GM12865 (cell line): ENCODE results near the gene B3GNT7.
"Not testable (repeated sequence)": the region's sequence is repeated elsewhere in the genome, so short reads cannot be mapped to it uniquely, and the experiment has no call there.

Experiments used
- DNase-seq: peaks from one replicate; pipeline ENCODE4 v3.0.0; 2010; ENCODE audit warnings: low read depth
- H3K4me3 ChIP-seq: 2 replicates; pipeline ENCODE4 v1.5.1; 2011; ENCODE audit warnings: mild to moderate bottlenecking, low read depth, low read length, control low read depth
- CTCF ChIP-seq: IDR thresholded peaks from 2 replicates; pipeline ENCODE4 v1.5.1; 2011; ENCODE audit warnings: low read length, control low read depth, low read depth, inconsistent platforms; ENCODE audit not compliant: insufficient read depth; ENCODE audit errors: missing control alignments

The B3GNT7 gene

DNA sequence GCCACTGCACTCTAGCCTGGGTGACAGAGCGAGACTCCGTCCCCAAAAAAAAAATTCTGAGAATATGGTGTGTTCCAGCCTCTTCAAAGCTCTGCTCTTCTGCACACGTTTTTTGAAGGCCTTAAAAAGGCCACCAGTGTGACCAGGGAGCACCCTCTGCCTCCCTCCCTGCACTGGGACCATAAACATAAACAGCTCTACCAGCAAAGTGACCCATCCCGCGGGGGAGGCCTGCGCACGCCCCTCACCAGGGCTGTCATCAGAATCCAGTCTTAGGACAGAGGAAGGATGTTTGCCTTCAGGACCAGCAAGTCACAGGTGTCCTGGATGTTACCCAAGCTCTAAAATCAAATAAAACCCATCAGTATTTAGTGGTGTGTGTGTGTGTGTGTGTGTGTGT lies 23.2 kb upstream of the B3GNT7 start:
- no peak overlapping the region for H3K4me3 ChIP-seq
- no peak for TF ChIP-seq CTCF

DNA sequence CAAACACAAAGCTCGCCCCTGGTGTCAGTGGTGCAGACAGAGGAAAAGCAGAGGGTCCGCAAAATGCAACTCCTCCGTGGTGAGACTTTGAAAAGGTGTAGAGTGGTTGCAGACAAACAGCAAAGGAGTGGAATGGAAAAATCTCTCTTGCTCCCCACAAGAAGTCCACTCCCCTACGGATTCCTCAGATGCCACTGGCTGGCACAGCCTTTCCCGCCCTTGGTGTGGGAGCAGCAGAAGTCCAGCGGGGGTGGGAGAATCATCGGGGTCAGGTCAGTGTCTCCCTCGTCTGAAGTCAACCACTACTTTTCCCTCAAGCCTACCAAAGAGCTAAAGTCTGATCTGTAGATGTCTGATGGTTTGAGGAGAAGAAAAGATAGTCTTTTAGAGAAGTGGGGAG lies 22.3 kb upstream of the B3GNT7 start:
- no peak for DNase-seq
- H3K4me3 ChIP-seq: no peak overlapping the region
- TF ChIP-seq CTCF: no peak

More for the DNA sequence above, 23.2 kb upstream of the B3GNT7 start:
- DNase-seq: no peak

GRCh38 chr2:231373786-231374349 lies 21.6 kb upstream of the B3GNT7 start:
- no peak for TF ChIP-seq CTCF

GRCh38 chr2:231374771-231375170 lies 20.7 kb upstream of the B3GNT7 start:
- DNase-seq: no peak
- no peak for TF ChIP-seq CTCF
- no peak overlapping the region for H3K4me3 ChIP-seq

More at GRCh38 chr2:231373786-231374349, 21.6 kb upstream of the B3GNT7 start:
- no peak for DNase-seq
- no peak overlapping the region for H3K4me3 ChIP-seq

GRCh38 chr2:231375994-231376615 lies 19.4 kb upstream of the B3GNT7 start:
- not testable (repeated sequence) for DNase-seq, H3K4me3 ChIP-seq

- no peak for DNase-seq
- no peak for TF ChIP-seq CTCF
- H3K4me3 ChIP-seq: no peak overlapping the region
These were observed 18.7 kb upstream of the B3GNT7 start for GRCh38 chr2:231376857-231377256.

DNA sequence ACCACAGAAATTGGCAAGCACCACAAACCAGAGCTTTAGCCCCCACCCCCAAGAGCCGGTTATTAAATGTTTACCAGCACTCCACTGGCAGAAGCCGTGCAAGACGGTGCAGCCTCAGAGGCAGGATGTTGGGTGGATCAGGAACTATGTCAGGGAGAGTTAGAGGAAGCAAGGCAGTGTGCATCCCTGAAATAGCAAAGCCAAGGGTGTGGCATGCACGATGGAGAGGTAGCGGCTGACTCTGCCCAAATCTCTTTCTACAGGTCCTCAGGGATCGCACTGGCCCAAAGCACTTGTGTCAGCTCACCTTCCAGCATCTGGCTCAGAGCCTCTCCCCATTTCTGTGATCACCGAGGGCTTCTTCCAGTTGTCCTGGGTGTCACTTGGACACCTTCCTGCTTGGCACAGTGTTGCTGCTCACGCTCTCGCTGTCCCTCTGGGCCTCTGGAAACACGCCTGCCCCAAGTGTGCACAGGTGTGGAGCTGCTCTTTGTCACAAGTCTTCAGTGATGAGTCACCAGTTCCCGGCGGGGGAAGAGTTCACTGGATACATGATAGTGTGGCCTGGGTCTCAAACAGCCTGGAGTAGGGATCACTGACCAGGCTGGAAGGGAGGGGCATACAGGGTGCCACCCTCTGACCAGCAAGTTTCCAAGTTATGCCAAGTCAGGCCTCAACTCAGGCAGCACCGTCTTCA lies 17.3 kb upstream of the B3GNT7 start:
- H3K4me3 ChIP-seq: no peak overlapping the region
- no peak for DNase-seq
- no peak for TF ChIP-seq CTCF
